Activated naive CD4-positive, alpha-beta T cell treated with Interleukin-2 at 50 U/mL for 16 hours (primary cell): ENCODE measurements around the gene IFNLR1.

Experiments used
- DNase-seq: peaks from one replicate; pipeline ENCODE4 v3.0.0-alpha.2; 2020

The IFNLR1 gene

DNA sequence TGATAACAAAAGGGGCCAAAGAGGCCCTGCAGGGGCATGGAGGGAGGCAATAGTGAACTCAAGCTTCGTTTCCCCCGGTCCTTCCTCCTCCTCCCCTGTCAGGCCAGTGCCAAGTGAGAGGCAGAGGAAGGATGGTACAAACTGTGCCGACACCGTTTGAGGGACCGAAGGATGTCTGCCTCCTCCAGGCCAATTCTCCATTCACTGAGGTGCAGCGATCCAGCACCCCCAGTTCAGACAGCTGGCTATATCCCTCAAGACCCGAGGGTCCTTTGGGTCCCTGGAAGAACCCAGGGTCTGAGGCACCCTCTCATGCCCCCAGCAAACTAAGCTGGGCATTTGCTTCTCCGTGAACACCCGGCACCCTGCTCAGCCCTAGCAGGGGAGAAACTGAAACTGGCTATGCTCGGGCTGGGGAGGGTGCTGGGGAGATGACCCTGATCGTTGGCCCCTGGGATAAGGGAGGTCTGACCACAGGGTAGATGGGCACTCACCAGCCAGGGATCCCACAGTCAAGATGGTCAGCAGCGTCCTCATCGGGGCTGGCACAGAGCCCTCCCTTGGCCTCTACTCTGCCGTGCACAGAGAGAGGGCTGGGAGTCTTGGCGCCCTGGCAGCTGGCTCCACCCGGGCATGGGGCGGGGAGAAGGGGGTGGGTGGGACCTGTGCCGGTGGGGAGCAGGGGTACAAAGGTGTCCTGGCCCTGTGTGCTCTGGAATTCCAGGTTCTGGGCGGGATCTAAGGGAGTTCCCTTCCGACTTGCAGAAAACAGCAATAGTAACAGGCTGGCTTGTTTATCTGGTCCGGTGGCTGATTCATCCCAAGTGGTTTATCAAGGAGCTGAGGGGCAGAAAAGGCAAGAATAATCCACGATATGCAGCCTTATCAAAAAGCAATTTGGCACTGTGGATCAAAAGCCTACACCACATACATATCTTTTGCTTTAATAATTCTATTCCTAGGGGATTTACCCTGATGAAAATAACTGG lies 44.2 kb downstream of the IFNLR1 start, which contains the start of gene IL22RA1:
Gene IL22RA1 (minus strand): TSS at position 595 of the 989 bp plus-strand sequence. CDS start 58 bp downstream, at position 537.
- no peak for DNase-seq

DNA sequence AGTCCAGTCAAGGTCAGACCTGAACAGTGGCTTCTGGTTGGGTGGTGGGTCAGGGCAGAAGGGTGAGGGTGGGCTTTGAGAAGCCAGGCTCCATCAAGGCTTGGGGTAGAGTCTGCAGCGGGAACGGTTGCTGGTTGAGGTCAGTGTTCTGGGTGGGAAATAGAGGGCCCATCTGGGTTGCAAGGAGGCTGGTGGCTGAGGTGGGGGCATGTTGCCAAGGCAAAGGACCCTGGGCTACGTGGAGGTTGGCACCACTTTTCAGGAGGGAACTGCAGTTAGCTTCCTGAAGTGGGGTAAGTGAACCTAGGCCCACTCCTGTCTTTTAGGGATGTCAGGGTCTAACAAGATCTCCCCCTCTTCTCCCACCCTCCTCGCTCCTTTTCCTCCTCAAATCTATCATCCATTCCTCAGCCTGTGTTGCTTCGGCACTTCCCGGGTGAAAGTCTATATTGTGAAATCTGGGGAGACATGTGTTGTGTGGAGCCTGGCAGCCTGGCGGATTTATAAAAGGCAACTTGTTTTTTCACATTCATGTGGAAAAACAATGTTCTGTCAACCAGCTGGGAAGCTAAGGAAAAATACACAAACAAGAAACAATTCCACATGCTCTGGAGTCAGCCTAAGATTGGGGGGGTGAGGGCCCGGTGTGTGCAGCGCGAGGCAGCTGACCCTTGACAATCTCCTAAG lies 45.6 kb downstream of the IFNLR1 start:
- no peak for DNase-seq

DNA sequence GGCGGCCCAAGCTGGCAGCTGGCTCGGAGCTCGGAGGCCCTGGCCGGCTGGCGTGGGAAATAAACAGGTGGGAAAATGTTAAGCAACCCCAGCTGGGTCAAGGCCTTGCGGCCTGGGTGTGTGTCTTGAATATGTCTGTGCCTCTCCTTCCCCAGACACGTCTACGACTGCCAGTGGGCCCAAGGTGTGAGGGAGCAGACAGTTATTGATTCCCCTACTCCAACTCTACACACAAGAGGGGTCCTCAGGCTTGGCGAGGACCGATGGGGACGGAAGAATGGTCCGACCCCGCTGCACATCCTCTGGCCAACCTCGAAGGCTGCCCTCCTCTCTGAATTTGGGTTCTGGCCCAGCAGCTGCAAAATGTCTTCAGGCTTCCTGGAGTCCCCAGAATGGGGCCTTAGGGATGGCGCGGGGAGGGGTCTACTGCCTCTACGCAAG lies 46.3 kb downstream of the IFNLR1 start:
- no peak for DNase-seq

DNA sequence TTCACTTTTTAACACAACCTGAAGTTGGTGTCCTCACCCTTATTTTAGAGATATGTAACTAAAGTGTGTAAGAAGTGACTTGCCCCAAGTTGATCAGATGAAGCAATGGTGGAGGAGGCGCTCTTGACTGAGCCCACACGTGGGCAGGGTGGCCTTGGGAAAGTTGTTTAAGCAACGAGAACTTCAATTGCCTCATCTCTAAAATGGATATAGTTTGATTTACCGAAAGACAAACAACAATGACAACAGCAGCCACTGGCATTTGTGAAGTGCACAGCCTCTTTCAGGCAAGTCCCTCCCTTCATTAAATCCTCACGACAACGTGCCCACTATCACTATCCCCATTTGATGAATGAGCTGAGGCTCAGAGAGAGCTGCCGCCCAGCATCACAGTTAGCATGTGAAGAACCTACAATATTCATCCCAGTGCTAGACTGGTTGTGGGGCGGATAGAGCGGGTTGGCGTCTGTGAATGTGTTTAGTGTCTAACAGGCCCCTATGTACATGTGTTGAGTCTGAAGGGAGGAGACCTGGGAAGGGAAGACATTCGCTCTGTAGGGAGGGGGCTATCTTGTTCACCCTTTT lies 47.2 kb downstream of the IFNLR1 start:
- no peak for DNase-seq

DNA sequence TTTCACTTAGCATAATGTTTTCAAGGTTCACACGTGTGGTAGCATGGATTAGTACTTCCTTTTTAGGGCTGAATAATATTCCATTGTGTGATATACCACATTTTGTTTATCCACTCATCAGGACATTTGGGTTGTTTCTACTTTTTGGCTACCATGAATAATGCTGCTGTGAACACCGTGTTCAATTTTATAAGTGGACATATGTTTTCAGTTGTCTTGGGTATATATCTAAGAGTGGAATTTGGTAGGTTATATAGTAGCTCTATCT lies 47.9 kb downstream of the IFNLR1 start:
- DNase-seq, result no peak

DNA sequence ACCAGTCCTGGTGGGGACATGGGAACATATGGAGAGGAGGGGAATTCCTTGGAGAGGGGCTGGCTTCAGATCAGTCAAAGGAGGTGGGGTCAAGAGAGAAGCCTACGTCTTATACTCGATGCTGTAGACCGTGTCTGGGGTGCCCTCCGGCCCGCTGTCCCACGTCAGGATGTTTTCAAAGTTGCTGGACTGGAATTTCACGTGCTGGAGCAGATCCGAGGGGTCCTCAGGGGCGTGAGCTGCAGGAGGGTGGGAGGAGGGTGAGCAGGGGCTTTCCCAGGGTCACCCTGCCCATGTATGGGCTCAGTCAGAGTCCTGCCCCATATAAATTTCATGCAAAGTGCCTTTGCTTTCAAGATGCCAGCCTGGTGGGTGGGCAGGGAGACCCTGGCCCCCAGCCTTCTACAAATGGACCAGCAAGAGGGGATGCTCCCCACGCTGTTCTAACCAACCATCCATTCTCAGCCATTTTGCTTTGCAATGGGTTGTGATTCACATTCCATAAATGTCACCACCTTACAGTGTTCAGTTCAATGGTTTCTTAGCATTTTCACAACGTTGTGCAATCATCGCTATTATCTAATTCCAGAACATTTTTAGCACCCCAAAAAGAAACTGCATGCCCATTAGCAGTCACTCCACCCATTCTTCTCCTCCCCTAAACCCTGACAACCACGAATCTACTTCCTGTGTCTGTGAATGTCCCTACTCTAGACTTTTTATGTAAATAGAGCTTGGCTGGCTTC lies 48.4 kb downstream of the IFNLR1 start:
- DNase-seq, result no peak

DNA sequence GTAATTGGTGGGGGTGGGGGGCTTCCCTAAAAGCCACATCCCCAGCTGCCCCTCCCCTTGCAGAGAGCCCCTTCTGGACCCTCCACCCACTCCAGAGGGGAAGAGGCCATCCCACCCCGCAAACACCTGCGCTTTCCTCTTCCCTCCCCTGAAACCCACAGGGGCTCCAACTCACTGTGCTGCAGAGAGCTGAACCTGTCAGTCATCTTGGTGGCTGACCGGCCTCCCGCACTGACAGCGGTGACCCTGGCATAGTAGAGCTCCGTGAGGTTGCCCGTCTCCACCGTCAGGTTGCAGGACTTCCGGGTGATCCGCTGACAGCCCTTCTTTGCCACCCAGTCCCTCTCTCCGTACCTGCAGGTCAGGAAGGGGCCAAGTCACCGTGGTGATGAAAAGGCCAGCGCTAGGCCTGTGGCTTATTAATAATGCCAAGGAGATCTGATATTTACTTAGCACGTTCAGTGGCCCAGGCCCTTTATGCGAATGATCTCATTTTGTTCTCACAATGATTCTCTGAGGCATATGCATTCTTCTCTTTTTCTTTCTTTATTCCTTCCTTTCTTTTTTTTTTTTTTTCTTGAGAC lies 50.0 kb downstream of the IFNLR1 start:
- no peak for DNase-seq

DNA sequence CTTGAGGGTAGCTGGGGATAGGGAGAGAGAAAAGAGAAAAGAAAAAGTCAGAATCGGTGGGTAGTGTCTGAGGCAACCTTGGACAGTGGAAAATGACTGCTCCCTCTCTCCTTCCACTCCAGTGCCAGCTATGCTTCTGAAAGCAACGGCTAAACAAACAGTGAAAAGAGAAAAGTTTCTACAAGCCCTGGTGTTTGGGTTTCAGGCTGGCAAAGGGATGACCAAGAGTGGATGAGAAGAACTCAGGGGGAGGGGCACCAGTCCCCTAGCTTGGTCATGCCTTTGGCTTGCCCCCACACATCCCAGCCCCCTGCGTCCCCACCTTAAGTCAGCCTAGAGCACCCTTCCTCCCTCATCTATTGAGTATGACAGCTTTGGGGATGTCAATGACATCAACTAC lies 52.7 kb downstream of the IFNLR1 start:
- DNase-seq, result no peak

DNA sequence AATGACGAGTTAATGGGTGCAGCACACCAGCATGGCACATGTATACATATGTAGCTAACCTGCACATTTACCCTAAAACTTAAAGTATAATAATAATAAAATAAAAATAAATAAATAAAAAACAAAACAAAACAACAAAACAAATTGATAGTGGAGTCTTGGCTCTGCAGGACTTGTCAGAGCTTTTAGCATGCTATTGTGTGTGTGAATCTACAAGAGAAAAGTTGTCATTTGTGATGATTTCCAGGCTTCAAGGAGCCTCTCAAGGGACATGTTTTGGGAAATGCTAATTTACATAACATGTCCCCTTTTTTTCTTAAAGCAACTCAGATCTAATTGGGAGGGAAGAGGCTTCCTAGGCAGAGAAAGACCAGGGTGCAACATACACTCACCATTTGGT lies 53.3 kb downstream of the IFNLR1 start:
- DNase-seq, result no peak

DNA sequence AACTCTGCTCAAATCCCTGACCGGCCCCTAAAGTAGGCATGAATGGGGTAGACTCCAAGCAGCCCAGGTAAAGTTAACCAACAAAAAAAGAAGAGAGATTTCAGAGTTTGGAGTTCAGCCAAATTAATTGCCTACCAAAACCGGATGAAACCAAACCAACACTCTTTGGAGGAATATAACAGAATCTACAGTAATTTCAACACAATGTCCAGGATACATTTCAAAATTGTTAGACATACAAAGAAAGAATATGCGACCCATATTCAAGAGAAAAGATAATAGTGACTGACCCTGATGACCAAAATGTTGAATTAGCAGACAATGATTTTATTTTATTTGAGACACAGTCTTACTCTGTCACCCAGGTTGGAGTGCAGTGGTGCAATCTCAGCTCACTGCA lies 56.7 kb downstream of the IFNLR1 start:
- no peak for DNase-seq

DNA sequence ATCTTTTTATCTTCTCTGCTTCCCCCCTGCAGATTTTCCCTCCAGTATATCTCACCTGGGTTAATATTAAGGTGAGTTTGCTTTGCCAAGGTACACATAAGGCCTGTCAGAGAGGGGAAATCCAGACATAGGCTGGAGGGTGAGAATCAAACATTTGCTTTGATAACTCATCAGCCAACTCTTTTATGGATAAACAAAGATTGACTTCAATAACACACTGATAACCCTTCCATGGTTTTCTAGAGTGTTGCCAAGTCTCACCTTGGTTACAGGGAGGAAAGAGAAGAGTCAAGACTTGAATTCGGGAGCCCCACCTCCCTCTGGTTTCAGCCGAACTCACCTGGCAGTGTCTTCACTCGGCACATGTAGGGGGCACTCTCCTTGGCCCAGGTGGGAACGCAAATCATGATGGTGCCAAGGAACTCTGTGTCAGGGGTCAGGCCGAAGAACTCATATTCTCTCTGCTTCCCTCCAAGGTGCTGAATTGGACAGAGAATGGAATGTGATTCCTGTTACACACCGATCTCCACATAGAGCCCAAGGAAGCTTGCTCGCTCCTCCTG lies 59.2 kb downstream of the IFNLR1 start:
- no peak for DNase-seq

DNA sequence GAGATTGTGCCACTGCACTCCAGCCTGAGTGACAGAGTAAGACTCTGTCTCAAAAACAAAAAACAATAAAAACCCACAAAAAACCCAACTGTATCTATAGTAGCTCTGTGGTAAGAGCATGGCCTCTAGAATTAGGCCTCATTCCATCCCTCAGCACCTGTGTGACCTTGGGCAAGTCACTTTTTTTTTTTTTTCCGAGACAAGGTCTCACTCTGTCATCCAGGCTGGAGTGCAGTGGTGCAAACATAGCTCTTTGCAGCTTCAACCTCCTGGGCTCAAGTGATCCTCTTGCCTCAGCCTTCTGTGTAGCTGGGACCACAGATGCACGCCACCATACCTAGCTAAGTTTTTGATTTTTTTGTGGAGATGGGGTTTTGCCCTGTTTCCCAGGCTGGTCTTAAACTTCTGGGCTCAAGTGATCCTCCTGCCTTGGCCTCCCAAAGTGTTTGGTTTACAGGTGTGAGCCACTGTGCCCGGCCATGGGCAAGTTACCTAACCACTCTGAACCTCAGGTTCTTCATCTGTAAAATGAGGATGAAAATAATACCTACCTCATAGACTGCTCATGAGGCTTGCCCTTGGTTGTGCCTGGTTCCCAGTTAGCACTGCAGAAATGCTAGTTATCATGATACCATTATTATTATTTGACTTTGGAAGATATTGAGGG lies 59.8 kb downstream of the IFNLR1 start:
- DNase-seq, result no peak

DNA sequence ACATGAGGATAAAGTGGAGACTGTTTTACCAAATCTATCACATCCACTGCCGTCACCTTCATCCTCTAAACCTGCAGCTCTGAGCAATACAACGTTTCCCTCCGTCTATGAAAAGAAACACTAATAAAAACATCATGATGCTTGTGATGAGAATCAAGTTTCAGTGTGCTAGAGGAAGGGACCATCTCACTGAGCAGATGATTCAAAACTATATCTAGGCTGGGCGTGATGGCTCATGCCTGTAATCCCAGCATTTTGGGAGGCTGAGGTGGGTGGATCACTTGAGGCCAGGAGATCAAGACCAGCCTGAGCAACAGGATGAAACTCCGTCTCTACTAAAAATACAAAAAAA lies 60.4 kb downstream of the IFNLR1 start:
- DNase-seq, result no peak

DNA sequence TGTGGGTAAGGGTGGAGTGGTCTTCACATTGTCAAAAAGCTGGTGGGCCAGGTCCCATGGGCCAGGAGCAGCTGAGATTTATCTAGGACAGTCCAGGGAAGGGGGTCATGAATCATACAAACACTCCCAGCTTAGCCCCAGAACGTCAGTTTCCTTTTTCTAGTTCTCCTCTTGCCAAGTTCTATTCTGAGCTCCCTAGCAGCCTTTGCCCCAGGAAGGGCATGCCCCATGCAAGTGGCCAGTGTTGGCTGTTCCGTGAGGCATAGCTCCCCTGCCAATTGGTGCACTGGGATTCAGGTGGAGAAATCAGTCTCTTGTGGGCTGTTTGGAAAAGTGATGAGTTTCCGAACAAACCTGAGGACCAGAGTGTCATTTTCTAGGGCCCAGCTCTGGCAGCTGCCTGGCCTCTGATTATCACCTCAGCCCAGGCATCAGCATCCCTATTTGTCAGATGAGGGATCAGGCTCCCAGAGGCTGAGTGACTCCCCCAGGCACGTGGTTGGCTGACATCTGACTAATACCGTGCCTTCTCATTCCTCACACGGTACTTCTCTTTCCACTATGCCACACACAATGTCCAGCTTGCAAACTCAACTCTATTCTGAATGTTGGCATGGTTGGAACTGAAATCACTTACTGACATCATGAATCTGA lies 60.9 kb downstream of the IFNLR1 start:
- DNase-seq, result no peak

DNA sequence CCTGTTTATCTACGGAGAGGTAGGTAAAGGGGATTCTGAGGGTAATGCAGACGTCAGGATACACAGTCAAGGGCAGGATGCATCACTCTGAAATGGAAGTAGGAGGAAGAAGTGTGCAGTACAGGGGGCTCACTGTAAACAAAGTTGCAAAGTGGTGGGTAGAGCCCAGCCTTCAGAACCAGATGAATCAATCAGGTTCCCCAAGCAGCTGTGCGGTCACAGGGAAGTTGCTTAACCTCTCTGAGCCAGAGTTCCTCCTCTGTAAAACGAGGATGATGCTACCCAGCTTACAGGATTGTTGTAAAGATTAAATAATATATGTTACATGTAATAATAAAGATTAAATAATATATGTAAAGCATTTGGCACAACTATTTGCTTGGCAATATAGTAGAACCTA lies 61.6 kb downstream of the IFNLR1 start:
- DNase-seq, result no peak

DNA sequence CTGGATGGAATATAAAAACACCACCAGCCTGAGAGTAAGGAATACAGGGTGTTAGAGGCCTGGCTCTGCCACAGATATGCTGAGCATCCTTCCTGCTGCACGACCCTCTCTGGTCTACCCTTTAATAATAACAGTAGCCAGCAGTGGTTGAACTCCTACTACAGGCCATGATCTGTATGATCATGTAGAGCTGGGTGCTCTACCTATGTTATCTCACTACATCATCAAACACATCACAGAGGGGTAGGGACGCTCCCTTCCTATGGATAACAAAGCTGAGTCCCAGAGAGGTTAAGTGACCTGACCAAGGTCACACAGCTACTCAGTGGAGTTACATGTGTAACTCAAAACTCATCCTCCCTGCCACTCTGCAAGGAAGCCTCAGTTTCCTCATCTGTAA lies 62.1 kb downstream of the IFNLR1 start:
- DNase-seq, result no peak

DNA sequence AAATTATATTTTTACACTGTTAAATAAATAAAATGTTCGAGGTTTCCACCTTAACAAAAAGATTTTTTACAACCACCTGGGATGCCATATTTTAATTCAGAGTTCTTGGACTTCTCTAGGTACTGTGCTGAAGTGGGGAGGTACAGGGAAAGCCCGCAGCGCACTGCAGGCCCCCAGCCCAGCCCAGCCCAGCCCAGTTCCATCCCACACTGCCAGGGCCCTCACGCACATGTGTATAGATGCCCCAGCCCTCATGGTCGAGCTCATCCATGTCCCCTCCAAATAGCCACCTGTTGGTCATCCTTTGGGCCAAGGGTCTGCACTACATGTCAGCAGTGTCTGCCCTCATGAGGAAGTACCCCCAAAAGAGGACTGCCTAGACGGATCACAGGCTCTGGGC lies 63.5 kb downstream of the IFNLR1 start:
- no peak for DNase-seq

DNA sequence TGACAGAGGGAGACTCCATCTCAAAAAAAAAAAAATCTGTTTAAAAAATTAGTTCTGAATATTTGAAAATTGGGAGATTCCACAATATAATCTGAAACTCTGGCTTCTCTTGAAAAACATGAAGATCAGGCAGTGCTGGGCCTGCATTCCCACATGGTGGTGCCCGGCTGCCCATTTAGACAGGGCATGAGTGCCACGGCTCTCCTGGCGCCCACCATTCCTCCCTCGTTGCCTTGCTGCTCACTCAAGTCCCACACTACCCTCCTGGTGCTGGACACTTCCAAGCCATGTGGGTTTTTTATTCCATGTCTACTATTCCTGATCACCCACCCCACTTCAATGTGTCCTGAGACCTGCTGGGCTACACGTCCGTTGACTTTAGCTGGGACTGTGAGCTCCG lies 64.3 kb downstream of the IFNLR1 start:
- DNase-seq, result no peak

DNA sequence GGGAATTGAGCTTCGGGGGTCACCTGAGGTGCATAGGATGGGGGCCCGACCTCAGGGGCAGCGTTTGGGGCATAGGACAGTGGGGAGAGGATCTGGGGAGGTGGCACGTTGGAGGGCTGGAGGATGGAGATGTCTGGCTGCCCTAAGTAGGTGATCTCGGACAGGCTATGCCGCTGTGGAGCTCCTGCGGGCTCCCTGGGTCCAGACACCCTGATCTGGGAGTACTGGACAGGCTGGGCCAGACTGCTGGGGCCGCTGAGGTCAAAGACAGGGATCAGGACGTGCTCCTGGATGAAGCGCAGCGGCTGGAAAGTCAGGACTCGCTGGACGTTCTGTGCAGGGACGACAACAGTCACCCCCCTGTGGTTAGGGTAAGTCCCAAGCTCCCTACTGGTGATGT lies 65.7 kb downstream of the IFNLR1 start:
- no peak for DNase-seq

DNA sequence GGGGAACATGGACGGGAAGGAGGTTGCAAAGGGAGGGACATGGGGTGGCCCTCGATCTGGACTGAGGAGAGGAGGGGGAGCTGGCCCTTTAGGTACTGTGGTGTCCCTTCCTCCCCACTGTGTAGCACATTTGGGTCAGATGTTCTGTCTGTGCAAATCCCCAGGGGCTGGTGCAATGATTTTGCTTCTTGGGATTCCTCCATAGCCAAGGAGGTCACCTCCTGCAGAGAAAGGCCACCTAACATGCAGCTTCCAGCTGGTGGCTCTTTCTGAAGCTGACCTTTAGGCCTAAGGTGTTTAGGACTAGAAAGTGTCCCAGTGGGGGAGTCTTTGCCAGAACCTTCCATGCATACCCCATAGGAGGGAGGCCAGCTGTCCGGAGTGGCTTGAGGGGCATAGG lies 66.1 kb downstream of the IFNLR1 start:
- no peak for DNase-seq
